ENCODE measurements around the gene SLC30A7.
A peak's percentile ranks its signal among the peaks of the same experiment; 100 is the strongest.
"Not testable (repeated sequence)": the region's sequence is repeated elsewhere in the genome, so short reads cannot be mapped to it uniquely, and the experiment has no call there.

The SLC30A7 gene

GRCh38 chr1:100936194-100936967, 40.5 kb downstream of the SLC30A7 start:
- DNase-seq (ENCODE audit: low spot score): no peak

GRCh38 chr1:100941098-100941527, 45.2 kb downstream of the SLC30A7 start:
- DNase-seq (ENCODE audit: low spot score): no peak

- no peak for DNase-seq (ENCODE audit: low spot score)
These were observed 45.8 kb downstream of the SLC30A7 start for GRCh38 chr1:100941580-100942216.

- no peak for DNase-seq (ENCODE audit: low spot score)
These were observed 46.6 kb downstream of the SLC30A7 start for GRCh38 chr1:100942304-100943046.

- no peak for DNase-seq (ENCODE audit: low spot score)
These were observed 47.6 kb downstream of the SLC30A7 start for GRCh38 chr1:100943533-100943932.

- not testable (repeated sequence) for DNase-seq (ENCODE audit: low spot score)
These were observed 50.2 kb downstream of the SLC30A7 start for GRCh38 chr1:100946064-100946463.

- DNase-seq (ENCODE audit: low spot score): not testable (repeated sequence)
These were observed 51.9 kb downstream of the SLC30A7 start for GRCh38 chr1:100947816-100948215.

- not testable (repeated sequence) for DNase-seq (ENCODE audit: low spot score)
These were observed 53.0 kb downstream of the SLC30A7 start for GRCh38 chr1:100948721-100949405.

- DNase-seq (ENCODE audit: low spot score): peak; percentile 85
These were observed 53.7 kb downstream of the SLC30A7 start for GRCh38 chr1:100949515-100950158.

- no peak for DNase-seq (ENCODE audit: low spot score)
These were observed 54.4 kb downstream of the SLC30A7 start for GRCh38 chr1:100950337-100950736.

- no peak for DNase-seq (ENCODE audit: low spot score)
These were observed 54.9 kb downstream of the SLC30A7 start for GRCh38 chr1:100950781-100951180.

- no peak for DNase-seq (ENCODE audit: low spot score)
These were observed 56.3 kb downstream of the SLC30A7 start for GRCh38 chr1:100952104-100952745.

- not testable (repeated sequence) for DNase-seq (ENCODE audit: low spot score)
These were observed 57.1 kb downstream of the SLC30A7 start for GRCh38 chr1:100952970-100953369.

GRCh38 chr1:100953960-100954730, 58.3 kb downstream of the SLC30A7 start:
- no peak for DNase-seq (ENCODE audit: low spot score)

- no peak for DNase-seq (ENCODE audit: low spot score)
These were observed 59.4 kb downstream of the SLC30A7 start for GRCh38 chr1:100955322-100955721.

- no peak for DNase-seq (ENCODE audit: low spot score)
These were observed 63.7 kb downstream of the SLC30A7 start for GRCh38 chr1:100959502-100960060.

- no peak for DNase-seq (ENCODE audit: low spot score)
These were observed 64.2 kb downstream of the SLC30A7 start for GRCh38 chr1:100960098-100960497.

- no peak for DNase-seq (ENCODE audit: low spot score)
These were observed 72.7 kb downstream of the SLC30A7 start for GRCh38 chr1:100968621-100969020.

- no peak for DNase-seq (ENCODE audit: low spot score)
These were observed 73.4 kb downstream of the SLC30A7 start for GRCh38 chr1:100969327-100969726.

GRCh38 chr1:100971021-100971420, 75.1 kb downstream of the SLC30A7 start:
- DNase-seq (ENCODE audit: low spot score): no peak

Measured in SW480 (cell line).